ENCODE data around the gene FGD6. TPM values are rescaled to one million over a fixed set of nuclear protein-coding genes. Genes with fewer than 3 reads are reported as not detected.

Gene FGD6
- total RNA-seq, 2 donors from 2014 or later = 15.8 to 19.1 TPM

DNA sequence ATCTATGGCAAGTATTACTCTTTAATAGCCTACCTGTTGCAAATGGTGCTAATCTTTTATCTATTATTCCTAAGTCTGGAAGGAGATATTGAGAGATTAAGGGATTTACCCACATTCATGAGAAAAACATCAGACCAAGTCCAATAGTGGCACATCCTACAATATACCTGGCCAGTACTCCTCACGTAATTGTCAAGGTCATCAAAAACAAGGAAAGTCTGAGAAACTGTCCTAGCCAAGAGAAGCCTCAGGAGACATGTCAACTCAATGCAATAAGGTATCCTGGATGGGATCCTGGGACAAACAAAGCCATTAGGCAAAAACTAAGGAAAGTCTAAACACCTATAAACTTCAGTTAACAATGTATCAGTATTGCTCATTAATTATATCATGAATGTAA is 156.3 kb downstream of the FGD6 start:
- Histone ChIP-seq H3K27me3 (no peaks in the 10 kb centered on the region), H3K4me1 (no peaks in the 10 kb centered on the region), H3K4me3 (no peak overlapping the region), H3K36me3 (replicated peaks in 1 of 2; ENCODE audit: insufficient read depth in 1 of 2, low read depth in 2 of 2) (peaks cover 17 to 29% of the 10 kb centered on the region in 2 donors), H3K9me3 (no peaks in the 10 kb centered on the region), H3K27ac (no peak overlapping the region)
- intact Hi-C loops (cut with DNase I) = no loop called here
- WGBS, 2 donors = 70 to 76% methylated on average over 1 of the region's 1 CpG
- no peak for TF ChIP-seq POLR2A (IDR thresholded peaks at IDR 0.05)
- TF ChIP-seq, protein P1, sequence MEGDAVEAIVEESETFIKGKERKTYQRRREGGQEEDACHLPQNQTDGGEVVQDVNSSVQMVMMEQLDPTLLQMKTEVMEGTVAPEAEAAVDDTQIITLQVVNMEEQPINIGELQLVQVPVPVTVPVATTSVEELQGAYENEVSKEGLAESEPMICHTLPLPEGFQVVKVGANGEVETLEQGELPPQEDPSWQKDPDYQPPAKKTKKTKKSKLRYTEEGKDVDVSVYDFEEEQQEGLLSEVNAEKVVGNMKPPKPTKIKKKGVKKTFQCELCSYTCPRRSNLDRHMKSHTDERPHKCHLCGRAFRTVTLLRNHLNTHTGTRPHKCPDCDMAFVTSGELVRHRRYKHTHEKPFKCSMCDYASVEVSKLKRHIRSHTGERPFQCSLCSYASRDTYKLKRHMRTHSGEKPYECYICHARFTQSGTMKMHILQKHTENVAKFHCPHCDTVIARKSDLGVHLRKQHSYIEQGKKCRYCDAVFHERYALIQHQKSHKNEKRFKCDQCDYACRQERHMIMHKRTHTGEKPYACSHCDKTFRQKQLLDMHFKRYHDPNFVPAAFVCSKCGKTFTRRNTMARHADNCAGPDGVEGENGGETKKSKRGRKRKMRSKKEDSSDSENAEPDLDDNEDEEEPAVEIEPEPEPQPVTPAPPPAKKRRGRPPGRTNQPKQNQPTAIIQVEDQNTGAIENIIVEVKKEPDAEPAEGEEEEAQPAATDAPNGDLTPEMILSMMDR (IDR thresholded peaks at IDR 0.05) = no peak
- DNase-seq (no peak), ATAC-seq (no peak)

DNA sequence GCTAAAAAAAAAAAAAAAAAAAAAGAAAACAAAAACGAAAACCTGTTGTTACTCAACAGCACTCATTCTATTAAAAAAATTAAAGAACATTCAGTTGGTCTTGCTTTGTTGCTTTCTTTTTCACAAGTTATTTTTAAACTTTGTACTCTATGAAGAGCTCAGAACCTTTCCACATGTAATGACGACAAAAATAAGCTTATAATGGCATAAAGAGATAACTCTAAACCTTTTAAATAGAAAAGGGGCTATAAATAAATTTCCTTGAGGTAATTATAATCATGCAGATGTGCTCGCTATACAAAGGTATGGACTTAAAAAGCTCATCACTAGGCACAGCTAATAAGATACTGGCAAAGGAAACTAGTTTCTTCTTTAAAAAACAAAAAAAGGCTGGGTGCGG is 157.3 kb downstream of the FGD6 start:
- Histone ChIP-seq H3K27me3 (no peaks in the 10 kb centered on the region), H3K36me3 (replicated peaks in 1 of 2; ENCODE audit: insufficient read depth in 1 of 2, low read depth in 2 of 2) (peaks cover 18 to 30% of the 10 kb centered on the region in 2 donors), H3K4me3 (no peak overlapping the region), H3K27ac (no peak overlapping the region), H3K9me3 (no peaks in the 10 kb centered on the region), H3K4me1 (no peaks in the 10 kb centered on the region)
- intact Hi-C loops (cut with DNase I) = no loop called here
- no peak for TF ChIP-seq POLR2A (IDR thresholded peaks at IDR 0.05)
- TF ChIP-seq, protein P1 (IDR thresholded peaks at IDR 0.05) = no peak
- DNase-seq (no peak), ATAC-seq (no peak)
- 91% methylated on average over 4 of the region's 4 CpGs for WGBS, 2 donors

DNA sequence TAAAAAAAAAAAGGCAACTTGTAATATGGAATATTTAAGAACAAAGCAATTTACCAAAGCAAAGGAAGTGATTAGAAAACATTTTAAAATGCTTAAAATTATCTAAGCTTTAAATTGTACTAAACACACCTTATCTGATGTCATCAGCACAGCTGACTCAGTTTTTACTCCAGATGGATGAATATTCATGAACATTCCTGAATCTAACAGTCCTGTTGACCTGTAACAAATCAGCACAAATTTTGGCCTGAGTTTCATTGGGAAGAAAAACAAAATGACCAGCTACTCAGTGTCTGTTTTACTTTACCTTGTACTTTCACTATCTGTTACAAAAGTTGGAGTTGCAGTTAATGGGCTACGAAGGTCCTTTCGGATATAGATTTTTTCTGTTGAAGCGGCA is 159.8 kb downstream of the FGD6 start:
- Histone ChIP-seq H3K4me3 (no peak overlapping the region), H3K27me3 (no peaks in the 10 kb centered on the region), H3K36me3 (replicated peaks in 1 of 2; ENCODE audit: insufficient read depth in 1 of 2, low read depth in 2 of 2) (peaks cover 18 to 30% of the 10 kb centered on the region in 2 donors), H3K27ac (no peak overlapping the region), H3K9me3 (no peaks in the 10 kb centered on the region), H3K4me1 (no peaks in the 10 kb centered on the region)
- intact Hi-C loops (cut with DNase I) = no loop called here
- no peak for ATAC-seq
- 95 to 98% methylated on average over 3 of the region's 3 CpGs for WGBS, 2 donors
- no peak for TF ChIP-seq POLR2A (IDR thresholded peaks at IDR 0.05)
- TF ChIP-seq, protein P1 (IDR thresholded peaks at IDR 0.05) = no peak
- no peak for DNase-seq

DNA sequence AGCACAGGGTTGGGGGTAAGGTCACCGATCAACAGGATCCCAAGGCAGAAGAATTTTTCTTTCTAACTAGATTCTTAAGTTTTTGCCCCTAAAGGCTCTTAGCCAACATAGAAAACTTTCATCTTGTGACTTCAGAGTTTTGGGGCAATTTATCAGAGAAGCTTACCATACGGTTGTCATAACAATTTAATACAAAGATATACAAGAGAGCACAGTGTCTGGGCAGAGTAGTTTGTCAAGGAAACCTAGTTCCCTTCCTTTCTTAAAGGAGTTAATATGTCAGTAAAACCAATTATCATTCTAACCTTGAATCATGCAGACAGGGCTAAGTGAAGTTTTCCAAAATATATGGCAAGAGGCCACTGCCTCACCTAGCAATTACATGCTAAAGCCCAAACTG is 162.2 kb downstream of the FGD6 start:
- peaks cover 12 to 20% of the 10 kb centered on the region in 2 donors for H3K36me3 ChIP-seq (replicated peaks in 1 of 2; ENCODE audit: insufficient read depth in 1 of 2, low read depth in 2 of 2)
- no peak for ATAC-seq
- TF ChIP-seq, protein P1 (IDR thresholded peaks at IDR 0.05) = no peak
- TF ChIP-seq POLR2A (IDR thresholded peaks at IDR 0.05) = no peak

DNA sequence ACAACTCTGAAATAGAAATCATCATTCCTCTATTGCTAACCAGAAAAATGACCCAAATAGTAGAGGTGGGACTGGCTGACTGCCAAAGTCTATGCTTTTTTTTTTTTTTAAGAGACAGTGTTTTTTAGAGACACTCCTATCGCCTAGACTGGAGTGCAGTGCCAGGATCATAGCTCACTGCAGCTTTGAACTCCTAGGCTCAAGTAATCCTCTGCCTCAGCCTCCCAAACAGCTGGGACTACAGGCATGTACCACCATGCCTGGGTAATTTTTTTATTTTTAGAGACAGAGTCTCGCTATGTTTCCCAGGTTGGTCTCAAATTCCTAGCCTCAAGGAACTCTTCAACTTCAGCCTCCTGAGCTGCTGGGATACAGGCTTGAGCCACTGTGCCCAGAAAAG is 163.1 kb downstream of the FGD6 start:
- peaks cover 12 to 18% of the 10 kb centered on the region in 2 donors for H3K36me3 ChIP-seq (replicated peaks in 1 of 2; ENCODE audit: insufficient read depth in 1 of 2, low read depth in 2 of 2)
- H3K27me3 ChIP-seq = no peaks in the 10 kb centered on the region
- DNase-seq (no peak), ATAC-seq (no peak)
- no peak overlapping the region for H3K27ac ChIP-seq
- TF ChIP-seq, protein P1 (IDR thresholded peaks at IDR 0.05) = no peak
- no peak for TF ChIP-seq POLR2A (IDR thresholded peaks at IDR 0.05)
- no peaks in the 10 kb centered on the region for H3K4me1 ChIP-seq
- H3K4me3 ChIP-seq = no peak overlapping the region
- intact Hi-C loops (cut with DNase I) = no loop called here
- no peaks in the 10 kb centered on the region for H3K9me3 ChIP-seq
- WGBS, 2 donors = 76 to 95% methylated on average over 2 of the region's 2 CpGs

More for the DNA sequence above, 162.2 kb downstream of the FGD6 start:
- Histone ChIP-seq H3K4me1 (no peaks in the 10 kb centered on the region), H3K27me3 (no peaks in the 10 kb centered on the region), H3K9me3 (no peaks in the 10 kb centered on the region), H3K4me3 (no peak overlapping the region), H3K27ac (no peak overlapping the region)
- intact Hi-C loops (cut with DNase I) = no loop called here
- WGBS, 2 donors = 83 to 91% methylated on average over 2 of the region's 2 CpGs
- DNase-seq = no peak

Measured in body of pancreas (tissue), 4 donors.